Measurements from ENCODE around the gene SGMS1.
"Not testable (repeated sequence)": the region's sequence is repeated elsewhere in the genome, so short reads cannot be mapped to it uniquely, and the experiment has no call there.

The SGMS1 gene

GRCh38 chr10:50286996-50287803 is 336.6 kb downstream of the SGMS1 start:
- DNase-seq, result no peak

GRCh38 chr10:50286517-50286916 is 337.2 kb downstream of the SGMS1 start:
- DNase-seq, result peak; percentile 54

- DNase-seq, result no peak
Observed at GRCh38 chr10:50281967-50282522, 341.7 kb downstream of the SGMS1 start.

GRCh38 chr10:50281210-50281966 is 342.4 kb downstream of the SGMS1 start:
- DNase-seq, result no peak

GRCh38 chr10:50280049-50280841 is 343.5 kb downstream of the SGMS1 start:
- DNase-seq, result no peak

GRCh38 chr10:50279489-50279888 is 344.3 kb downstream of the SGMS1 start:
- no peak for DNase-seq

- DNase-seq, result no peak
Observed at GRCh38 chr10:50275650-50276235, 348.0 kb downstream of the SGMS1 start.

- no peak for DNase-seq
Observed at GRCh38 chr10:50272531-50272930, 351.2 kb downstream of the SGMS1 start.

GRCh38 chr10:50271564-50272250 is 352.0 kb downstream of the SGMS1 start:
- DNase-seq, result no peak

- not testable (repeated sequence) for DNase-seq
Observed at GRCh38 chr10:50267877-50268276, 355.9 kb downstream of the SGMS1 start.

GRCh38 chr10:50262625-50263024 is 361.1 kb downstream of the SGMS1 start:
- DNase-seq, result not testable (repeated sequence)

- DNase-seq, result no peak
Observed at GRCh38 chr10:50260791-50261281, 362.9 kb downstream of the SGMS1 start.

Measured in right hindlimb (tissue), 1 donor.